OCI-LY1 (cell line): Measurements from ENCODE around the gene KCNJ14.

Experiments used
- H2AFZ ChIP-seq: fragments of 200-600 bp; sonication (generic), shearing (Covaris generic); 2 replicates; pipeline ENCODE4 v1.6.0; 2014; ENCODE audit warnings: antibody characterized with exemption, mild to moderate bottlenecking, low read length
- H3F3A ChIP-seq: fragments of 200-600 bp; sonication (generic), shearing (Covaris generic); 2 replicates; pipeline ENCODE4 v1.6.0; 2014; ENCODE audit warnings: mild to moderate bottlenecking, antibody characterized with exemption, low read length, moderate library complexity; ENCODE audit not compliant: insufficient read depth
- H3K27ac ChIP-seq: fragments of 200-600 bp; sonication (generic); 2 replicates; pipeline ENCODE4 v1.5.1; 2014; ENCODE audit warnings: low read length, mixed run types, mild to moderate bottlenecking, low read depth; ENCODE audit not compliant: poor library complexity, severe bottlenecking
- H3K27me3 ChIP-seq: fragments of 200-600 bp; sonication (generic); 2 replicates; pipeline ENCODE4 v1.6.0; 2014; ENCODE audit warnings: antibody characterized with exemption, mild to moderate bottlenecking, low read length, moderate library complexity; ENCODE audit not compliant: insufficient read depth
- H3K36me3 ChIP-seq: fragments of 200-600 bp; sonication (generic); 2 replicates; pipeline ENCODE4 v1.6.1; 2014; ENCODE audit warnings: mild to moderate bottlenecking, antibody characterized with exemption, low read length, moderate library complexity, mixed read lengths; ENCODE audit not compliant: insufficient read depth
- H3K4me1 ChIP-seq: fragments of 200-600 bp; sonication (generic); 2 replicates; pipeline ENCODE4 v1.5.1; 2014; ENCODE audit warnings: mild to moderate bottlenecking, low read length, moderate library complexity; ENCODE audit not compliant: insufficient read depth, severe bottlenecking
- H3K4me2 ChIP-seq: fragments of 200-600 bp; sonication (generic), shearing (Covaris generic); 2 replicates; pipeline ENCODE4 v1.6.1; 2014; ENCODE audit warnings: low read length
- H3K4me3 ChIP-seq: fragments of 200-600 bp; sonication (generic); 2 replicates; pipeline ENCODE4 v1.5.1; 2014; ENCODE audit warnings: low read length, low read depth, mild to moderate bottlenecking, mixed read lengths; ENCODE audit not compliant: poor library complexity, severe bottlenecking
- H3K79me2 ChIP-seq: fragments of 200-600 bp; shearing (Covaris generic); 2 replicates; pipeline ENCODE4 v1.6.1; 2016; ENCODE audit warnings: mixed run types, low read length, mixed read lengths; ENCODE audit not compliant: insufficient read depth
- H3K9ac ChIP-seq: fragments of 200-600 bp; sonication (generic), shearing (Covaris generic); 2 replicates; pipeline ENCODE4 v1.6.1; 2014; ENCODE audit warnings: mild to moderate bottlenecking, low read length, mixed read lengths
- H3K9me2 ChIP-seq: fragments of 200-600 bp; sonication (generic), shearing (Covaris generic); 2 replicates; pipeline ENCODE4 v1.6.1; 2014; ENCODE audit warnings: low read depth, mild to moderate bottlenecking, low read length, mixed read lengths
- H3K9me3 ChIP-seq: fragments of 200-600 bp; shearing (Covaris generic); 2 replicates; pipeline ENCODE4 v1.6.1; 2014; ENCODE audit warnings: low read length, mixed read lengths
- H4K20me1 ChIP-seq: fragments of 200-600 bp; sonication (generic), shearing (Covaris generic); 2 replicates; pipeline ENCODE4 v1.6.0; 2016; ENCODE audit warnings: mild to moderate bottlenecking, low read length; ENCODE audit not compliant: insufficient read depth
- EZH2 ChIP-seq: fragments of 200-600 bp; sonication (generic), shearing (Covaris generic); IDR thresholded peaks from 2 replicates; pipeline ENCODE4 v1.8.0; 2017; ENCODE audit warnings: borderline replicate concordance, mixed run types, mild to moderate bottlenecking, antibody characterized with exemption, low read length, moderate library complexity, mixed read lengths
- TF ChIP-seq, protein P1 (sequence below): fragments of 200-600 bp; sonication (generic), shearing (Covaris generic); IDR thresholded peaks from 2 replicates; pipeline ENCODE4 v1.5.1; 2017; ENCODE audit warnings: mild to moderate bottlenecking, antibody characterized with exemption, low read length, moderate library complexity, mixed read lengths

The KCNJ14 gene

GRCh38 chr19:48436586-48436985 is 18.8 kb upstream of the KCNJ14 start:
- H3K4me1 ChIP-seq = peaks cover 5% of the 10 kb centered on the region
- TF ChIP-seq, protein P1, sequence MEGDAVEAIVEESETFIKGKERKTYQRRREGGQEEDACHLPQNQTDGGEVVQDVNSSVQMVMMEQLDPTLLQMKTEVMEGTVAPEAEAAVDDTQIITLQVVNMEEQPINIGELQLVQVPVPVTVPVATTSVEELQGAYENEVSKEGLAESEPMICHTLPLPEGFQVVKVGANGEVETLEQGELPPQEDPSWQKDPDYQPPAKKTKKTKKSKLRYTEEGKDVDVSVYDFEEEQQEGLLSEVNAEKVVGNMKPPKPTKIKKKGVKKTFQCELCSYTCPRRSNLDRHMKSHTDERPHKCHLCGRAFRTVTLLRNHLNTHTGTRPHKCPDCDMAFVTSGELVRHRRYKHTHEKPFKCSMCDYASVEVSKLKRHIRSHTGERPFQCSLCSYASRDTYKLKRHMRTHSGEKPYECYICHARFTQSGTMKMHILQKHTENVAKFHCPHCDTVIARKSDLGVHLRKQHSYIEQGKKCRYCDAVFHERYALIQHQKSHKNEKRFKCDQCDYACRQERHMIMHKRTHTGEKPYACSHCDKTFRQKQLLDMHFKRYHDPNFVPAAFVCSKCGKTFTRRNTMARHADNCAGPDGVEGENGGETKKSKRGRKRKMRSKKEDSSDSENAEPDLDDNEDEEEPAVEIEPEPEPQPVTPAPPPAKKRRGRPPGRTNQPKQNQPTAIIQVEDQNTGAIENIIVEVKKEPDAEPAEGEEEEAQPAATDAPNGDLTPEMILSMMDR = no peak
- TF ChIP-seq EZH2 = no peak
- no peak overlapping the region for H3K9ac ChIP-seq
- no peaks in the 10 kb centered on the region for H3K27me3 ChIP-seq
- no peaks in the 10 kb centered on the region for H3F3A ChIP-seq
- no peak overlapping the region for H3K4me2 ChIP-seq
- H3K36me3 ChIP-seq = no peaks in the 10 kb centered on the region; the same call in 1 of the 2 replicates
- no peaks in the 10 kb centered on the region for H4K20me1 ChIP-seq
- no peak overlapping the region for H3K4me3 ChIP-seq
- H2AFZ ChIP-seq = no peak overlapping the region
- no peaks in the 10 kb centered on the region for H3K9me2 ChIP-seq
- H3K9me3 ChIP-seq = no peaks in the 10 kb centered on the region
- no peak overlapping the region for H3K27ac ChIP-seq
- no peaks in the 10 kb centered on the region for H3K79me2 ChIP-seq

GRCh38 chr19:48441360-48442050 is 13.9 kb upstream of the KCNJ14 start:
- no peaks in the 10 kb centered on the region for H3K9me2 ChIP-seq
- H3F3A ChIP-seq = no peaks in the 10 kb centered on the region
- no peak overlapping the region for H2AFZ ChIP-seq
- no peaks in the 10 kb centered on the region for H3K36me3 ChIP-seq
- H3K9me3 ChIP-seq = no peaks in the 10 kb centered on the region
- H3K4me3 ChIP-seq = no peak overlapping the region
- H3K27ac ChIP-seq = no peak overlapping the region
- H3K79me2 ChIP-seq = no peaks in the 10 kb centered on the region
- no peaks in the 10 kb centered on the region for H4K20me1 ChIP-seq
- TF ChIP-seq EZH2 = no peak
- TF ChIP-seq, protein P1 = no peak
- H3K4me2 ChIP-seq = no peak overlapping the region
- H3K9ac ChIP-seq = no peak overlapping the region
- H3K27me3 ChIP-seq = no peaks in the 10 kb centered on the region
- H3K4me1 ChIP-seq = peaks cover 18% of the 10 kb centered on the region

GRCh38 chr19:48442116-48443035 is 13.0 kb upstream of the KCNJ14 start:
- H3K4me1 ChIP-seq = peaks cover 26% of the 10 kb centered on the region
- no peak overlapping the region for H3K9ac ChIP-seq
- H3K79me2 ChIP-seq = no peaks in the 10 kb centered on the region
- no peak overlapping the region for H2AFZ ChIP-seq
- TF ChIP-seq, protein P1 = no peak
- TF ChIP-seq EZH2 = no peak
- no peak overlapping the region for H3K4me2 ChIP-seq
- H4K20me1 ChIP-seq = no peaks in the 10 kb centered on the region
- no peaks in the 10 kb centered on the region for H3F3A ChIP-seq
- H3K36me3 ChIP-seq = peaks cover 4% of the 10 kb centered on the region
- H3K9me3 ChIP-seq = no peaks in the 10 kb centered on the region
- no peak overlapping the region for H3K4me3 ChIP-seq
- no peaks in the 10 kb centered on the region for H3K27me3 ChIP-seq
- no peaks in the 10 kb centered on the region for H3K9me2 ChIP-seq
- H3K27ac ChIP-seq = no peak overlapping the region
